T47D (cell line): Measurements from ENCODE around the gene RNF14.
"Not testable (repeated sequence)": the region's sequence is repeated elsewhere in the genome, so short reads cannot be mapped to it uniquely, and the experiment has no call there.

Source experiments
- DNase-seq, 2 experiments: peaks; one replicate each; pipeline versions ENCODE4 v3.0.0 to v3.0.0-alpha.2; 2011 to 2012; ENCODE audit warnings: low read depth in 1 of 2, low spot score in 1 of 2
- JUND ChIP-seq: IDR thresholded peaks from 2 replicates; pipeline ENCODE4 v1.6.1; 2012; ENCODE audit warnings: low read depth
- in situ Hi-C: cut with HindIII; loops from 2 replicates; pipeline ENCODE4 v1.10.0; 2016; ENCODE audit warnings: low sequenced_read_pairs, low pct_unique_long_range_greater_than_20kb

Gene RNF14

GRCh38 chr5:142015781-142016533 is 47.1 kb downstream of the RNF14 start:
- TF ChIP-seq JUND: no peak
- DNase-seq: no peak
- in situ Hi-C loops: no loop called here

- DNase-seq: no peak
- TF ChIP-seq JUND: no peak
- in situ Hi-C loops: no loop called here
Measured at GRCh38 chr5:142016556-142016955, 47.7 kb downstream of the RNF14 start.

- no peak for DNase-seq
- no peak for TF ChIP-seq JUND
- in situ Hi-C loops: no loop called here
Measured at GRCh38 chr5:142017832-142018427, 49.0 kb downstream of the RNF14 start.

- DNase-seq: no peak
- in situ Hi-C loops: no loop called here
- TF ChIP-seq JUND: no peak
Measured at GRCh38 chr5:142020122-142020659, 51.3 kb downstream of the RNF14 start.

GRCh38 chr5:142023836-142024235 is 54.9 kb downstream of the RNF14 start:
- no peak for DNase-seq
- TF ChIP-seq JUND: no peak
- in situ Hi-C loops: no loop called here

GRCh38 chr5:142024771-142025304 is 55.9 kb downstream of the RNF14 start:
- no peak for TF ChIP-seq JUND
- peak; percentile 82 to 87 for DNase-seq
- in situ Hi-C loops: no loop called here

- in situ Hi-C loops: no loop called here
- TF ChIP-seq JUND: no peak
- DNase-seq: no peak
Measured at GRCh38 chr5:142025637-142026036, 56.7 kb downstream of the RNF14 start.

GRCh38 chr5:142032150-142032549 is 63.2 kb downstream of the RNF14 start:
- TF ChIP-seq JUND: no peak
- in situ Hi-C loops: no loop called here
- no peak for DNase-seq

GRCh38 chr5:142032747-142033631 is 64.1 kb downstream of the RNF14 start:
- in situ Hi-C loops: no loop called here
- TF ChIP-seq JUND: no peak
- no peak for DNase-seq

GRCh38 chr5:142033632-142034567 is 65.0 kb downstream of the RNF14 start:
- DNase-seq, in situ Hi-C loops: not testable (repeated sequence)

- in situ Hi-C loops: no loop called here
- TF ChIP-seq JUND: no peak
- no peak for DNase-seq
Measured at GRCh38 chr5:142034994-142035393, 66.1 kb downstream of the RNF14 start.
